ENCODE data around the gene KLHL35.

- TF ChIP-seq CTCF (IDR thresholded peaks at IDR 0.05; ENCODE audit: low read depth, low read length): no peak
- TF ChIP-seq POLR2A (IDR thresholded peaks at IDR 0.05; ENCODE audit: extremely low read depth, insufficient read length): no peak
- no peak for TF ChIP-seq MAX (IDR thresholded peaks at IDR 0.05; ENCODE audit: low read depth, low read length)
These were observed 10.5 kb downstream of the KLHL35 start for GRCh38 chr11:75422248-75423231.
